OCI-LY7 (cell line): ENCODE data around the gene SLC1A7. TPM values are rescaled to one million over a fixed set of nuclear protein-coding genes. Genes with fewer than 3 reads are reported as not detected.

Experiments
- BruUV-seq: library from RNA; stranded (reverse); fragments of 400-500 nt; replicated peaks from 2 replicates; lab custom pipeline; 2021; lab: Mats Ljungman, UMichigan
- CTCF ChIA-PET: fragments of 300-600 bp; sonication (Branson Sonifier 250); formaldehyde crosslinking; loops from one replicate; lab custom pipeline; 2022; ENCODE audit warnings: antibody characterized with exemption; ENCODE audit not compliant: unreplicated experiment; lab: Charles Lee
- POLR2A ChIA-PET: fragments of 300-600 bp; sonication (Branson Sonifier 250); formaldehyde crosslinking; loops from one replicate; lab custom pipeline; 2022; ENCODE audit warnings: antibody characterized with exemption; lab: Charles Lee
- DNase-seq: peaks from one replicate; pipeline ENCODE4 v3.0.0-alpha.2; 2015; ENCODE audit warnings: low spot score
- H2AFZ ChIP-seq: fragments of 200-600 bp; sonication (generic), shearing (Covaris generic); 2 replicates; pipeline ENCODE4 v1.6.1; 2014; ENCODE audit warnings: mild to moderate bottlenecking, antibody characterized with exemption, low read length, moderate library complexity
- H3K27ac ChIP-seq: fragments of 200-600 bp; sonication (generic); 2 replicates; pipeline ENCODE4 v1.5.1; 2014; ENCODE audit warnings: mixed run types, low read depth, mild to moderate bottlenecking, moderate library complexity, low read length, inconsistent platforms; ENCODE audit not compliant: poor library complexity, severe bottlenecking
- H3K36me3 ChIP-seq: fragments of 200-600 bp; sonication (generic); 2 replicates; pipeline ENCODE4 v1.6.1; 2014; ENCODE audit warnings: mild to moderate bottlenecking, antibody characterized with exemption, low read length, moderate library complexity, mixed read lengths; ENCODE audit not compliant: insufficient read depth
- H3K4me1 ChIP-seq: fragments of 200-600 bp; sonication (generic); 2 replicates; pipeline ENCODE4 v1.5.1; 2014; ENCODE audit warnings: mild to moderate bottlenecking, low read length; ENCODE audit not compliant: insufficient read depth, poor library complexity, severe bottlenecking
- H3K4me2 ChIP-seq: fragments of 200-600 bp; sonication (generic); 2 replicates; pipeline ENCODE4 v1.6.1; 2014; ENCODE audit warnings: mild to moderate bottlenecking, low read length
- H3K4me3 ChIP-seq: fragments of 200-600 bp; sonication (generic); 2 replicates; pipeline ENCODE4 v1.5.1; 2014; ENCODE audit warnings: mild to moderate bottlenecking, low read depth, low read length; ENCODE audit not compliant: poor library complexity, severe bottlenecking
- H3K79me2 ChIP-seq: fragments of 200-600 bp; sonication (generic); 2 replicates; pipeline ENCODE4 v1.6.1; 2016; ENCODE audit warnings: low read depth, mild to moderate bottlenecking, low read length, moderate library complexity, mixed read lengths; ENCODE audit not compliant: insufficient read depth
- H3K9me2 ChIP-seq: fragments of 200-600 bp; sonication (generic); 2 replicates; pipeline ENCODE4 v1.6.1; 2016; ENCODE audit warnings: mild to moderate bottlenecking, low read length, mixed read lengths; ENCODE audit not compliant: insufficient read depth
- H3K9me3 ChIP-seq: fragments of 200-600 bp; sonication (generic); 2 replicates; pipeline ENCODE4 v1.6.1; 2014; ENCODE audit warnings: mild to moderate bottlenecking, mixed run types, low read length, mixed read lengths
- H4K20me1 ChIP-seq: fragments of 200-600 bp; sonication (generic); 2 replicates; pipeline ENCODE4 v1.6.1; 2014; ENCODE audit warnings: mild to moderate bottlenecking, antibody characterized with exemption, low read length, moderate library complexity, mixed read lengths; ENCODE audit not compliant: insufficient read depth
- CTCF ChIP-seq: fragments of 200-600 bp; sonication (generic); conservative IDR thresholded peaks from 2 replicates; pipeline ENCODE4 v1.5.1; 2014; ENCODE audit warnings: mild to moderate bottlenecking, antibody characterized with exemption, low read length, moderate library complexity, mixed read lengths
- EZH2phosphoT487 ChIP-seq: fragments of 200-600 bp; sonication (generic); IDR thresholded peaks from 2 replicates; pipeline ENCODE4 v1.6.1; 2018; ENCODE audit warnings: low read depth, borderline replicate concordance, mild to moderate bottlenecking, mixed run types, antibody characterized with exemption, low read length, moderate library complexity, mixed read lengths
- intact Hi-C: fragments of 100-400 bp; cut with micrococcal nuclease; formaldehyde crosslinking; loops from one replicate; pipeline ENCODE4 v1.10.0; 2022; ENCODE audit not compliant: unreplicated experiment
- total RNA-seq, 2 experiments: library from RNA; depleted of rRNA in 1 of 2; stranded (reverse); fragments of >200 nt in 1 of 2; shearing (Covaris generic) in 1 of 2; gene quantifications; 2 replicates each; pipeline ENCODE4 v1.2.3, GENCODE V29; 2014 to 2022

The SLC1A7 gene
- total RNA-seq, 2 experiments from 2014 or later: not detected

DNA sequence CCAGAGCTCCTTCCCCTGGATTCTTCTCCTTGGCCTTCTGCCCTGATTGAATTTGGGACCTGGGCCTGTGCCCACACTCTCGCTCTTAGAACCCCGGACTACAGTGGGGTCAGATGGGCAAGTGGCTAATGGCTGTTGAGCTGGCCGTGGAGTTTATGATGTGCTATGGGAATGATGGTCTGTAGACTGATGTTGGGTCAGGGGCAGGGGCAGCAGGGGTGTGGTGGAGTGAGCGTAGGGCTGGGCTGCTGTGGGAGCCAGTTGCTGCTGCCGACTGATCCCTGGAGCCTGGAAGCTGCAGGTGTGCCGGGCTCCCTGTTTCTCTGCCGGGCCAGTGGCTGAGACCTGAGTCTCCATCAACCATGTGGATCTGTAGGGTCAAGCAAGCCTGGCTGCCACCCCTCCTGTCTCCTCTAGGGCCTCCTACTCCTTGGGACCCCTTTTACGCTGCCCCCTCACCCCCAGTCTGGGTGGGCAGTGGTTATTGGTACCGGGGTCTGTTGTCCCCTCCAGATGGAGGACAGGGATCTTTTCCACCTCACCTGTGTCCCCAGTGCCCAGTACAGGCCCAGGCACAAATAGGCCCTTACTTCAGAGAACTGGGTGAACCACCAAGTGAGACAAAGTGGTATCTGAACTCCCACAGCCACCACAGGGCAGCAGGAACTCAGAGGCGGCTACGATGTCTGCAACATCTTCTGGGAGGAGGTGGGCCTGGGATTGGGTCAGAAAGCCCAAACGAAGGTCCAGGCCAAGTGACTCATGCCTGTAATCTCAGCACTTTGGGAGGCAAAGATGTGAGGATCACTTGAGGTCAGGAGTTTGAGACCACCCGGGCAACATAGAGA is 75.3 kb downstream of the SLC1A7 start:
- TF ChIP-seq EZH2phosphoT487 (no peak), CTCF (no peak)
- POLR2A ChIA-PET: interaction anchor here (0.6 kb wide), 3 partner anchors 14 to 861 kb away, joined by 3 to 6 read pairs (median 4); no protein-coding TSS in a partner anchor

GRCh38 chr1:53066488-53066887 is 76.0 kb downstream of the SLC1A7 start:
- H3K36me3 ChIP-seq: no peaks in the 10 kb centered on the region
- no peaks in the 10 kb centered on the region for H3K9me3 ChIP-seq
- BruUV-seq: no TSS peak
- CTCF ChIA-PET: no interaction called here
- H3K9me2 ChIP-seq: no peaks in the 10 kb centered on the region
- H4K20me1 ChIP-seq: no peaks in the 10 kb centered on the region
- DNase-seq: no peak
- POLR2A ChIA-PET: no interaction called here
- H2AFZ ChIP-seq: no peak overlapping the region
- H3K27ac ChIP-seq: no peak overlapping the region
- no peak for TF ChIP-seq CTCF
- no peak for TF ChIP-seq EZH2phosphoT487
- H3K4me2 ChIP-seq: no peak overlapping the region
- no peaks in the 10 kb centered on the region for H3K4me1 ChIP-seq
- intact Hi-C loops: no loop called here
- no peaks in the 10 kb centered on the region for H3K79me2 ChIP-seq
- H3K4me3 ChIP-seq: no peak overlapping the region

More for the DNA sequence above, 75.3 kb downstream of the SLC1A7 start:
- Histone ChIP-seq H3K36me3 (no peaks in the 10 kb centered on the region), H3K9me3 (no peaks in the 10 kb centered on the region), H3K4me2 (no peak overlapping the region), H3K79me2 (no peaks in the 10 kb centered on the region), H3K27ac (no peak overlapping the region), H3K4me1 (no peaks in the 10 kb centered on the region), H2AFZ (no peak overlapping the region), H4K20me1 (no peaks in the 10 kb centered on the region), H3K4me3 (no peak overlapping the region), H3K9me2 (no peaks in the 10 kb centered on the region)
- CTCF ChIA-PET: interaction anchor here (0.6 kb wide), 1 partner anchor 59 kb away, joined by 3 read pairs; no protein-coding TSS in a partner anchor
- BruUV-seq: no TSS peak
- no peak for DNase-seq
- intact Hi-C loops: no loop called here

DNA sequence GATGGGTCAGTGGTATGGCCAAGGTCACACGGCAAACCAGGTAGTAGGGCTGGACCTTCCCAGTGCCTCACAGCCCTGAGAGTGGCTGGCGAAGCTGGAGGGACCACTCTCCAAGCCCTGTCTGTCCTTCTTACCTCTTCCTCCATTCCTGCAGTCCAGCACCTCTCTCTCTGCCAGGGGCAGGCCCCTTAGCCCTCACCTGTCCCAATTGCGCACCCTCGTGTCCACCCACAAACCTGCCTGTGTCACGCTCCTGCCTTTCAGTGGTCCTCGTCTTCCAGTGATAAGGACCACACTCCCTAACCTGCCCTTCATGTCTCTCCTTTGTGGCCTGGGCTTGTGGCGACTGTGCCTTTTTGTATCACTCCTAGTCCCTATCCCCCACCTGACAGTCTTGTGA is 77.0 kb downstream of the SLC1A7 start:
- POLR2A ChIA-PET: no interaction called here
- H3K79me2 ChIP-seq: no peaks in the 10 kb centered on the region
- H3K9me2 ChIP-seq: no peaks in the 10 kb centered on the region
- no peak overlapping the region for H3K4me3 ChIP-seq
- no peaks in the 10 kb centered on the region for H3K9me3 ChIP-seq
- DNase-seq: no peak
- intact Hi-C loops: no loop called here
- CTCF ChIA-PET: no interaction called here
- H4K20me1 ChIP-seq: no peaks in the 10 kb centered on the region
- no peak overlapping the region for H3K4me2 ChIP-seq
- TF ChIP-seq CTCF: no peak
- TF ChIP-seq EZH2phosphoT487: no peak
- no peak overlapping the region for H3K27ac ChIP-seq
- H2AFZ ChIP-seq: no peak overlapping the region
- no peaks in the 10 kb centered on the region for H3K4me1 ChIP-seq
- no peaks in the 10 kb centered on the region for H3K36me3 ChIP-seq
- BruUV-seq: no TSS peak
